ENCODE results near the gene CRADD.

GRCh38 chr12:93888964-93889363, 211.8 kb downstream of the CRADD start:
- TF ChIP-seq CTCF (IDR thresholded peaks at IDR 0.05) (no peak), POLR2A (IDR thresholded peaks at IDR 0.05; ENCODE audit: low read depth) (no peak), EP300 (IDR thresholded peaks at IDR 0.05) (no peak)
